SH-SY5Y (cell line): Measurements from ENCODE around the gene CSGALNACT2.

Experiments
- GATA2 ChIP-seq: IDR thresholded peaks from 2 replicates; pipeline ENCODE4 v1.6.1; 2011; ENCODE audit warnings: mild to moderate bottlenecking, low read depth, low read length
- GATA3 ChIP-seq: IDR thresholded peaks from 2 replicates; pipeline ENCODE4 v1.6.1; 2011; ENCODE audit warnings: low read depth, mild to moderate bottlenecking, low read length, moderate library complexity

- no peak for TF ChIP-seq GATA2
- no peak for TF ChIP-seq GATA3
Observed at GRCh38 chr10:43197834-43198681, 59.8 kb downstream of the CSGALNACT2 start.
